HTR-8/SVneo (cell line): ENCODE measurements around the gene ADTRP.

Experiments
- DNase-seq: peaks from one replicate; pipeline ENCODE4 v3.0.0; 2011; ENCODE audit warnings: low spot score, mixed read lengths; ENCODE audit not compliant: insufficient read length
- FAIRE-seq: peaks from 2 replicates; lab custom pipeline; 2011; peaks lifted over from hg19 to GRCh38; lab: Jason Lieb, UNC

Gene ADTRP, protein sequence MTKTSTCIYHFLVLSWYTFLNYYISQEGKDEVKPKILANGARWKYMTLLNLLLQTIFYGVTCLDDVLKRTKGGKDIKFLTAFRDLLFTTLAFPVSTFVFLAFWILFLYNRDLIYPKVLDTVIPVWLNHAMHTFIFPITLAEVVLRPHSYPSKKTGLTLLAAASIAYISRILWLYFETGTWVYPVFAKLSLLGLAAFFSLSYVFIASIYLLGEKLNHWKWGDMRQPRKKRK

DNA sequence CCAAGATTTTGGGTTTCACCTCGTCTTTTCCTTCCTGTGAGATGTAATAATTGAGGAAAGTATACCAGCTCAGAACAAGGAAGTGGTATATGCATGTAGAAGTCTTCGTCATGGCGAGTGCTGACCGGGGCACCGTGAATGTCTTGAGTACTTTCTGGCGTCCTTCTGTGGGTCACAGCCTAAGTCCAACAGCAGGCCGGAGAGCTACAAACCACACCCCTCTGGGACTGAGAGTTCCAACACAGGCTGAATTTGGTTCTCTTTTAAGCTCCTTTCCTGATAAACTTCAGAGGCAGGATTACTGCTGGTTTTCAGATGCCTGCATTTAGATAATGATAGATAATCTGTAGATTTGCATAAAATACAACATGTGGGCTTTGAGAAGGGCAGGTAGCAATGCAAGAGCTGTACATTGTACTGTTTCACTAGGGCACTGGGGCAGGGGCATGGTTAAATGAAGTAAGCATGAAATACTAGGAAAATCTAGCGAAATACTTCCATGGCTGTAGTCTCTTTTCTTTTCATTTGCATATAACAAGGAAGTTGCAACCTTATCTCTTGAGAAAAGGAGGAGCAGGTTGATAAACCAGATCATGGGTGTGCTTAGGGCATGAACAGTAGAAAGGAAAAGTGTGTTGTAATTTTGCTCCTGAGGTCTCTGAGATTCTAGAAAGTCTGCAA, at the start of gene ADTRP:
ADTRP (minus strand) TSS at position 156 of the 681 bp plus-strand sequence; CDS start at position 112, 44 bp downstream.
- DNase-seq, result no peak
- FAIRE-seq, result no peak

DNA sequence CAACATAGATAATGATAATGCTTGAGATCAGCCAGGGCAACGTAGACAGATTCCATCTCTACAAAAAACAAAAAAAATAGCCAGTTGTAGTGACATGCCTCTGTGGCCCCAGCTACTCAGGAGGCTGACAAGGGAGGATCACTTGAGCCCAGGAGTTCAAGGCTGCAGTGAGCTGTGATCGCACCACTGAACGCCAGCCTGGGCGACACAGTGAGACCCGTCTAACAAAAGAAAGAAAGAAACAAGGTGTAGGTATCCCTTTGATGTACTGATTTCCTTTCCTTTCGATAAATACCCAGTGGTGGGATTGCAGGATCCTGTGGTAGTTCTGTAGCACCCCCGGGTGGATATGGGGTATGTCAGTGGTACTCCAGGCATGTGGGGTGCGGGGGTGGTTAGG, 48.2 kb upstream of the ADTRP start:
- no peak for FAIRE-seq
- no peak for DNase-seq

DNA sequence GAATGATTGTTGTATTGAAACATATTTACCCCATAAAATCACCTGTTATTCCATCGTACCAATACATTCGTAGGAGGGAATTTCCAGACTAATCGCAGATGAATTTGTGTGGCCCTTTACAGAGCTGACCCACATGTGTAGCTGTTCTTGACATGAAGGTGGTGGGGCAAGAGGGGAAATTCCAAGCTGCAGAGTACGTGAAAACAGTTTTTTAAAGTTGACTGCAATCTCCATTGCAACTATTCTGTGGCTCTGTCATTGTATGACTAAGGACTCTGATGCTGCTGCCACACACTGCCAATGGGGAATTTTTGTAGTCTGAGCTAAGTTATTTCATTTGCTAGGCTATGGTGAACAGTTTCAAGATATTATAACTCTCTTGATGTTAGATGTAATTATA, 46.4 kb upstream of the ADTRP start:
- peak; percentile 42 for FAIRE-seq
- no peak for DNase-seq

DNA sequence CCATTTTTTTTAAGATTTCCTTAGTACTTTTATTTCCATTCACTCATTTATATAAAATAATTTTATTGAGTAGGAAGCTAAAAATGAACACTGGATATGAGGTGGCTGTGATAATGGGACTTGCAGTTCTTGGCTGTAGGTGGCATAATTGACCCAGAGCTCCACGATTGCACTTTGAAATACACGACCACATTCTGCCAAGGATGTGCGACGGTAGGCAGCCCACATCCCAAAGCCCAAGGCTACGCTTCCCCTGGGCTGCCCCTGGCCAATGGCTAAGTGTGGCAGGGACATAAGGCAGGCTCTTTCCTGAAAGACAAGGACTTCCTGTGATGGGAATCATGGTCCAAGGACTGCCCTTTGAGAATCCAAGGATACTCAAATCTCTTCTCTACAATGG, 43.7 kb upstream of the ADTRP start:
- DNase-seq (no peak), FAIRE-seq (no peak)

DNA sequence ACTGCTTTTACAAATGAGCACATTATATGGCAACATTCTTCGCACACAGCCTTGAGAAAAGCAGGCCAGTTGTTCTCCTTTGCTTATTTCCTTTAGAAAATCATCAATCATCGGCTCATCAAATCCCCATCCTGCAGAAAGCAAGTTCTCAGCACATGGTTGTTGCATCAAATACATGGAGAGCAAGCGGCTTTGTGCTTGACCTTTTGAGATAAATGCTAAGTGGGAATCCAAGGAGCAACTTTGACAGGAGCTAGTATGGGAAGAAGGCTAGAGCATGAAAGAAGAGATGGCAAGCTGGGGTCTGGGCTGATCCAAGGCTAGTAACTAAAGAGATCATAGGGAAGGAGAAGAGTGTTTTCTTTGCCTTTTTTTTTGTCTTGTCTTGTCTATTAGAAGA, 43.2 kb upstream of the ADTRP start:
- FAIRE-seq (no peak), DNase-seq (no peak)

DNA sequence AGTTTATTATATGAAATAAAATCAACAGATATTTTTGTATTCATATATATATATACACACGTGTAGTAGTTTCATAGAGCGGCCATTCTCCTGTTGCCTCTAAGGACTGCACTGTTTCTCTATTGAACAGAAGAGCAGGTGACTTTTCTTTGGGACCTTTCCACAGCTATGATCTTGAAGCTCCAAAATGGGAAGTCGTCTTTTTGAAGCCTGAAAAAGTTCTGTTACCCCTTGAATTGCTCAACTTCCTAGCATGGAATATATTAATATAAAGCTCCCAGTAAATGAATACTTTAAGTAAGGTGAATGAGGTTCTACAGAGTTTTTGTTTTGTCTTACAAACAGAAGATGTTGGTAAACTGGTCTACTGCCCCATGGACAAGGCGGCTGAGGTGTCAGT, 42.2 kb upstream of the ADTRP start:
- no peak for FAIRE-seq
- no peak for DNase-seq

DNA sequence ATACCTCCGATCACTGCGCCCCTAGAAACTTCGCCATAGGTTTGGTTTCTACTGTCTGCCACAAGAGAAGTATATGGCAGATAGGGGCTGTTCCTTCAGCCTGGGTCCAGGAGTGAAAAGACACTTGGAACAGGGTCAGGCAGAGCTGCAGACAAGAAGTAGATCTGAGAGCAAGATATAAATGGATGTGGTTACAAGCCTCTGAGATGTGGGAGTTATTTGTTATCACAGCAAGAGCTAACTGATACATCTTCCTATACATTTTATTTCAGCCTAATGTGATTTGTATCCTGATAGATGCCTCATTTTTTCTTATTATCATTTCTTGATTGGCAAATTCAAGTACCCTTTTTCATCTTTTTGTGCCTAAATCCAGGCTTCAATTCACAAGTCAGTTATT, 40.9 kb upstream of the ADTRP start:
- DNase-seq (no peak), FAIRE-seq (no peak)

DNA sequence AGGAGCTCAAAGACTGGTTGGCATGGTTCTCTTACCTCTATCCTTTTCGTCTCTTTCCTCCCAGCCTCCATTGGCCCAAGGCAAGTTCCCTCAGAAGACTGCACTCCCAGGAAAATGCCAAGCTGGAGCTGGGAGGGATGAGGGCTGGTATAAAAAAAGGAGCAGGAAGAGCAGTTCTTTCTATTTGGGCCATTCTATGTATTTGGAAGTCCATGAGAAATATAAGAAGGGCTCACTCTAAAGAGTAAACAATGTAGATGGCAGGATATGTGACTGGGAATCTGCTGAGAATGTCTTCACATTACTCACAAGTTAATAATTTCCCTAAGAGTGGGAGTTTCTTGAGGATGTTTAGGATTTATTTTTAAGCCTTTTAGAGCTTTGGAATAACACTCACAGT, 36.6 kb upstream of the ADTRP start:
- FAIRE-seq (no peak), DNase-seq (peak; percentile 28)

DNA sequence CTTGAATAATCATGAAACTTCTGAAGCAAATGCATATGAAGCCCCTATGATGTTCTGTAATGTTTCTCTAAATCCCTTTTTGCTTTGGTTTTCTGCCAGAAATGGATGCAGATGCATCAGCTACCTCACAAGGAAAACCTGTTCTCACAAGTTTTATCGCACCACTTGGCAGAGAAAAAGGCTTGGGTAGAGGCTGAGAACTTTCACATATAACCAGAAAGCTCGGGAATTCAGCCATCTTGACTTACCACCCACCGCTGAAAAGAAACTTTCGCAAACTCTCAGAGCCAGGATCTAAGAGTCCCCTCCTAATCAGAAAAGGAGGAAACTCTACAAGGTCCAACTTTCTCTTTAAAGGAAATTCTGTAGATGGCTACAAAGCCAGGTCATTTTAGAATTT, 36.2 kb upstream of the ADTRP start:
- FAIRE-seq (no peak), DNase-seq (no peak)

DNA sequence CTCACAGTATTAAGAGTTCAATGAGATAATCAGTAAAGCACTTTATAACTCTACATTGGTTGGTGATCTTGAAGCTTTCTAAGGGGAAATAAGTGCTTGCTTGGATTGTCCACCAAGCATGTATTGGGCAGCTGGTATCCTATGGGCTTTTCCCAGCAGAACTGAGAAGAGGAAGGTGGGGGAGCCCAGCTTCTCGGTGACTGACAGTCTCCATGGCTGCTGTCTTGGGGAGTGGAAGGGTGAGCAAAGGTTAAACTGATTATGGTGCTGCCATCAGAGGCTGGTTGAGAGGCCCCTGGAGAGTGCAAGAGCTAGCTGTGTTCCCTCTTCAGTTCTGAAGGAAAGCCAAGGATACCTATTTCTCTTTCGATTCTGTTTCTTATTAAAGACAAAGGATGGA, 35.5 kb upstream of the ADTRP start:
- FAIRE-seq, result no peak
- no peak for DNase-seq

DNA sequence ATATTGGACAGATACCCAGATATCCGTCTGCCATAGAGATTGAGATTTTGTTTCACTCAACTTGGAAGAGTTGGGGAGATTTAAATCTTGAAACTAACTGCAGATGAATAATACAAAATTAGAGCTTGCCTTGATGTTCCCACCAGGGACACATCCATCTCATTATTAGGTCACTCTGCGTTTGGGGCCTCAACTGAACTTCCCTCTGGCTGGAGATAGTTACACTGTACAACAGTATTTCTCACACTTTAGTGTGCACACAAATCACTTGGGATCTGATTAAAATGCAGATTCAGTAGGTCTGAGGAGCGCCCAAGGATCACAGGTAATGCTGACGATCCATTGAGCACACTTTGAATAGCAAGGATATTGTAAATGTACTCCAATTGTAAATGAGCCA, 35.0 kb upstream of the ADTRP start:
- FAIRE-seq (no peak), DNase-seq (no peak)

DNA sequence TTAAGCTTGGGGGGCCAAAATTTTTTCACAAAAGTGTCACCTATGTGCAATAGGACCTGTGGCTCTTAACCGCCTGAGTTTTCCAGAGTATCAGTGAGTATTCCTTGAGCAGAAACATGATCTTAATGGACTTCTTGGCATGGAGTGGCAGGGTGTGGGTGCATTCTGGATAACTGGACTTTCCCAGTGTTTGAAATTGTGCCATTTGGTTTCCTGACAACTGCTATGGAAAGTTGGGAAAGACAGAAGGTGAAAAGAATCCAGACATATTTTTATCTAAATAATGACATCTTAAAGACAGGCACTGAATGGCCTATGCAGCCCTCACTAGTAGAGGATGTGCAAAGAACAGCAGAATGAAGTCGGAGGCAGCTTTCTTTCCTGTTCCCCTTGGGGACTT, 34.3 kb upstream of the ADTRP start:
- FAIRE-seq (no peak), DNase-seq (no peak)

DNA sequence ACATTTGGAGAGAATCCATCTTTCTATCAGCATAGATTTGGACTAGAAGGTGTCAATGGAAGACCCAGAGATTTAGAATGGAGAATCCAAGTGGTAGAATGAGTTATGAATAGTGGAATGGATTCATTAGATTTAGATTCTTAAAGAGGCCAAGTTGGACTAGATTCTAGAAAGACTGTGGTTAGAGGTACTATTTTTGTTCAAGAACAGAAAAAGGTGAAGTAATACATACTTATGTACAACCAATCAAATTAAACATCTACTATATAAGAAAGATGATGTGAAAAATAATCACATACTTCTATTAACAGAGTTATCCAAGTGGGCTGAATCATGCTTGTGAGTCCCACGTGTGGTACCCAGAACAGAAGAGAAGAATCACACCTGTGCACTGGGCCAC, 33.8 kb upstream of the ADTRP start:
- DNase-seq, result no peak
- no peak for FAIRE-seq

DNA sequence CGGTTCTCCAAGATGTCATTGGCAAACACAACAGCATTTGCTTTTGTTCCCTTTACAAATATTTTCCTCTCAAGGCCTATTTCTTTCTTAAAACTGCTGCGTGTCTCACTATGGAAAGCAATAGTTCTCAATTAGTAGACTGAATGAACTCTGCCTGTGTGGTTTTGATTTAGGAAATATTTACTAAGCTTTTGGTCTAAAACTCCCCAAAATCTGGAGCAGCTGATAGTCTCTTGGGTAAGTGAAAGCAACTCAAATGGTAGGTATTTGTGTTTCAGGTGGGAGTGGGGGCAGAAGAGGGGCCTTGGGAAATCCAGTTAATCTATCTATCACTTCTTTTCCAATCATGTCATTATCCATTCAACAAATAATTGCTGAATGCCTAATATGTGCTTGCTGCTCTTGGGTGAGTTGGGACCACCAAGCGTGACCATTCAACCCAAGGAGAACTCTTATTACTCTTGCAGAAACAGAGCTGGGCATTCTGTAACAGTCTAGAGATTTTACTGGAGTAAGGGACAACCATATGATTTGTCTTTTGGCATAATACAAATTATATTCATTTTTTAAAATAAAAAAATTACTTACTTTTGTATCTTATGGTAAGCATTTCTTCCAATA, 33.2 kb upstream of the ADTRP start:
- FAIRE-seq (no peak), DNase-seq (no peak)

DNA sequence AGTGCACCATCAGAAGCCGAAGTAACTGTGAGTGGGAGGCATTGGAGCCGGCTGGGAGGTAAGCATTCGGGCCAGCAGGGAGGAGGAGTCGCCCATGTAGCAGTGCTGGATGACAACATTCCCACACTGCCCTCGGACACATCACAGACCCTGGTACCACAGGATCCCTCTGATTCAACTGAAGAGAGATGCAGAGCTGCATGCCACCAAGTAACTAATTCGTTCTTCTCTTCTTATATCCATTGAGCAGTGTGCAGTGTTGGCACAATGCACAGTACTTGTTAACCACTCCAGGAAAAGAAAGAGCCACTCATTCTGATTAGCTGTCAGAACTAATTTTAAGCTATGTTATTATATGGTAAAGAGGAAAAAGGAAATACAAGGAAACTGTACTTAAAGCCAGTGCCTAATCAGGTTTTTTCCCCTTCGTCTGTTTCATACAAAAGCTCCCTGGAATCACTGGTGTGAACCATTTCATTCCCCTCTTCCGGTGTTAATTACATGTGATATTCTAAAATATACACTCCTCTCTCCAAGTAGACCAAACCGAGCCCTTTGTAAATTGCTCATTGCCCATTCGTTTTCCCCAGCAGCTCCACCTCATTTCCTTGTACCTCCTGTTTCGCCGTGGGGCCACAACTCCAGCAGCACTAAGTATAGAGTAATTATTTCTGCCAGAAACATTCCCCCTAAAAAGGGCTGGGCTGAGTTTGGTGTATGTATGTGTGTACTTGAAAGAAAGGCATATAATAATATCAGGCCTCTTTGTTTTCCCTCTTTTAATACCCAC, 32.4 kb upstream of the ADTRP start:
- DNase-seq (no peak), FAIRE-seq (peak; percentile 59)

DNA sequence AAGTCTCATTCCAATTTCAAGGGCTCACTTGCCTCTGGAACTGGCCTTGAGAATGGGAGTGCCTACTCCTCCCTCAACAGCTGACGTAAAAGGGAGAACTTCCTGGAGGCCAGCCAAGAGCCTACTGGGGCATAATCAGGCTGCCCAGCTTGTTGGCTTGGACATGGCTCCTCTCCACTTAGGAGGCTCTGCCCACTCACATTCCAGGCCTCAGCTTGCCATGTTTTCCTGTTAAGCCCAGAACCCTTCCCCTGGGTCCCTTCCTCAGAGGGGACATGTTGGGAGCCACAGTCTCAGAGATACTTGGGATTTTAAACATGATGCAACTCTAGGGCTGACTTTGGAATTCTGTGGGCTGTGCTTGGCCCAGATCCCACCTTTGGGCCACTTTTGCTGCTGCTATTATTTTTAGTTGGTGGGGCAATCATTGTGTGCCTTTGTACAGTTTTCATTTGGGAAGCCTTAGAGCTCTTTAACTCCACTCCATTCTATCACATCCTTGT, 31.5 kb upstream of the ADTRP start:
- peak; percentile 47 for DNase-seq
- FAIRE-seq, result no peak

DNA sequence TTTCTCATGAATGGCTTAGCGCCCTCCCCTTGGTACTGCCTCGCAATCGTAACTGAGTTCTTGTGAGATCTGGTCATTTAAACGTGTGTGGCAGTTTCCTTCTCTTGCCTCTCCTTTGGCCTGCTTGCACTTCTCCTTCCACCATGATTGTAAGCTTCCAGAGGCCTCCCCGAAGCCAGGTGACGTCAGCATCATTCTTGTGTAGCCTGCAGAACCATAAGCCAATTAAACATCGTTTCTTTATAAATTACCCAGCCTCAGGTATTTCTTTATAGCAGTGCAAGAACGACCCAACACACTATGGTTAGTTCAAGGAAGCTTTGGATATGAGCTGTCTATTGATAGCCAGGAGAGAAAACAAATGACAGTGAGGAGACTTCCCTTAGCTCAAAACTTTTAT, 29.5 kb upstream of the ADTRP start:
- FAIRE-seq (no peak), DNase-seq (no peak)

DNA sequence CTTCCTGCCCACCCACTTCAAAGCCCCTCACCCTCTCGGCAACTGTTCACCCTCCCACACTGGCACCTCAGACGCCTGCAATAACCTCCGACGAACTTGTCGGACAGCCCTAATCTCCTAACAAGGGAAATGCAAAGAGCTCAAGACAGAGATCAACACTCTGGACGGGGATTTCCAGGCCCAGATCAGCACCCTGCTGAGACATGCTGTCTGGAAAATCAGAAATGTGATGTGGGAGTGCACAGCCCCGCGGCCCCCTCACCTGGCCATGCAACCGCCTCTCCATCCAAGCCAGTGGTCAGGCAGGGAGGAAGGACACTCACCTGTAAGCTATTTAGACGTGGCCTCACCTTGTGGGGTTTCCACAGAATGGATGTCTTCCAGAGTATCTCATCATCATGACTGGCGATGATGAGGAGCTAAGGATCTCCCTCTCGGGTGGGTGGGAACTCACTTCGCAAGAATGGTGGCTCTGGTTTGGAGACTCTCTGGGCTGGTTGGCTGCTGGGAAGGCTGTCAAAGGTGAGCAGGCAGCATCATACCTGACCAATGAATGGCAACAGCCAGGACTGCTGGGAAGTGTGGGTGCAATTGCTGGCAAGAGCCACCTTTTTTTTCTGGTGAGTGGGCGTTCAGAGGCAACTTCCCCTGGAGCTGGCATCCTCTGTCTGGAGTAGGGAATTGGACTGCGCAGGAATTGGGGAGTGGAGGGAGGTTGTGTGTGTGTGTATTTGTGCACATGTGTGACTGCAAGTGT, 28.1 kb upstream of the ADTRP start:
- no peak for FAIRE-seq
- DNase-seq, result no peak

DNA sequence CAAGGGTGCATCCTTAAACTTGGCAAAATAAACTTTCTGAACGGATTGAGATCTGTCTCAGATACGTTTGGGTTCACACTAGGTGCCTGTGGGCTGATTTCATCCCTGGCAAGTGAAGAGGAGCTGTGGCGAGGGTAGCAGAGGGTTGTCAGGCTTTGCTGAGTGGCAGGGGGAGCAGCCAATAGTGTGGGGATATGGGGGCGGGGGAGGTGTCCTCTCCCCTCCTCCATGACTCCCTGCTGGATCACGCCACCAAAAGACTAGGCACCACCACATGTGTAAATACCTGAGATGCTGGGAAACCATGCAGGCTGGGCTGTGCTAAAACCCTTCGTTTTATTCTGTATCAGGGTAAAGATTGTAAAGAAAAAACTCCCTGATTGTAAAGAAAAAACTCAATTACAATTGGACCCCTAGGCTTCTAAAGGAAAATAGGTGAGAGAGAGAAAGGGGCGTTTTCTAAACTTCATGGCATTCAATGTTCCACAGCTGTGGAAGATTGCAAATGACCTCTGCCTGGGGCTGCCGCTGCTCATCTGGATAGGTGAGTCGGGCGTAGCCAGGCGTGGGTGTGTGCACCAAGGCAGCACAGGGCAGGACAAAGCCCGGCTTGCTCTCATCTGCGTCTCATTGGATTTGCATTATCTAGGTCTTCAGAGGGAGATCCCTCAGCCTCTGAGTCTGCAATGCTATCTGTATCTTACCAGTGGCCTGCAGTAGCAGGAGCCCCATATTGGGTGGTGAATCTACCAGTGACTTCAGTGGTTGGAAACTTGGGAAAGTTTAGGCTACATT, 26.9 kb upstream of the ADTRP start:
- no peak for FAIRE-seq
- no peak for DNase-seq
